Ovary (tissue), 3 donors: ENCODE data around the gene STON1.

Source experiments
- EP300 ChIP-seq: sonication (generic); formaldehyde crosslinking; IDR thresholded peaks from one replicate; pipeline ENCODE4 v1.6.1; 2017; ENCODE audit warnings: antibody characterized with exemption
- POLR2A ChIP-seq: fragments of 450-650 bp; IDR thresholded peaks from one replicate; pipeline ENCODE4 v1.6.1; 2017; ENCODE audit warnings: antibody characterized with exemption, mild to moderate bottlenecking, moderate library complexity
- TF ChIP-seq, protein P1 (sequence below), 3 donors: fragments of 450-650 bp in 2 of 3; fragments of 200-600 bp in 1 of 3; IDR thresholded peaks; one replicate each; pipeline versions ENCODE4 v1.5.1 to v1.8.0; 2016 to 2022; ENCODE audit warnings: antibody characterized with exemption in 3 of 3, mild to moderate bottlenecking in 1 of 3
- donor health status: DM: no; HTN: no; CAD: no.

DNA sequence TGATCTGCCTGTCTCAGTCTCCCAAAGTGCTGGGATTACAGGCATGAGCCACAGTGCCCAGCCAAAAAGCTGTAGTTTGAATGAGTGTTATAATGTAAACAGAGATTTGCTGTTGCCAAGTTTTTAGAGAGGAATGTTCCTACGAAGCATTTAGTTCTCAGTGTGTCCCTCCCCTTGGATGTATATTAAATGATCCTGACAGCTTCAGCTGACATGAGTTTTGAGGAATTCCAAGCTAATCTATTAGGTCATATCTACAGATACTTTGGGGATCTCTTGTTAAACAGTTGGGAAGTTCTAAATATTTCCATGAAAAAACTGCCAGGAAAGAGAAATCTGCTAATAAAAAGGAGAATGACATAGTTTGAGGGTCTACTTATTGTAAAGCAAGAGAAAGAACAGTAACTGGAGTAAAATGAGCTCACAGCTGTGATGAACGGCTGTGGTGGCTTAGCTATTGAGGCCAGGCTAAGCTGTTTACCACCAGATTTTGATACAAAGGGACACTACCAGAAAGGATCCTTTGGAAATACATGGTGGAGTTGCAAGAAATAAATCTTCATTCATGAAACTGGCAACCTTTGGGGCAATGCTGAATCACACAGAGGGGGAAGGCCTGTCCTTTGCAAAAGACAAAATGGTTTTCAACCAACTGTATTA is 2.6 kb upstream of the STON1 start:
- TF ChIP-seq POLR2A, result no peak
- TF ChIP-seq, protein P1, sequence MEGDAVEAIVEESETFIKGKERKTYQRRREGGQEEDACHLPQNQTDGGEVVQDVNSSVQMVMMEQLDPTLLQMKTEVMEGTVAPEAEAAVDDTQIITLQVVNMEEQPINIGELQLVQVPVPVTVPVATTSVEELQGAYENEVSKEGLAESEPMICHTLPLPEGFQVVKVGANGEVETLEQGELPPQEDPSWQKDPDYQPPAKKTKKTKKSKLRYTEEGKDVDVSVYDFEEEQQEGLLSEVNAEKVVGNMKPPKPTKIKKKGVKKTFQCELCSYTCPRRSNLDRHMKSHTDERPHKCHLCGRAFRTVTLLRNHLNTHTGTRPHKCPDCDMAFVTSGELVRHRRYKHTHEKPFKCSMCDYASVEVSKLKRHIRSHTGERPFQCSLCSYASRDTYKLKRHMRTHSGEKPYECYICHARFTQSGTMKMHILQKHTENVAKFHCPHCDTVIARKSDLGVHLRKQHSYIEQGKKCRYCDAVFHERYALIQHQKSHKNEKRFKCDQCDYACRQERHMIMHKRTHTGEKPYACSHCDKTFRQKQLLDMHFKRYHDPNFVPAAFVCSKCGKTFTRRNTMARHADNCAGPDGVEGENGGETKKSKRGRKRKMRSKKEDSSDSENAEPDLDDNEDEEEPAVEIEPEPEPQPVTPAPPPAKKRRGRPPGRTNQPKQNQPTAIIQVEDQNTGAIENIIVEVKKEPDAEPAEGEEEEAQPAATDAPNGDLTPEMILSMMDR (IDR thresholded peaks at IDR 0.05), result no peak
- no peak for TF ChIP-seq EP300
